ENCODE data around the gene TANC1.

TANC1 gene

DNA sequence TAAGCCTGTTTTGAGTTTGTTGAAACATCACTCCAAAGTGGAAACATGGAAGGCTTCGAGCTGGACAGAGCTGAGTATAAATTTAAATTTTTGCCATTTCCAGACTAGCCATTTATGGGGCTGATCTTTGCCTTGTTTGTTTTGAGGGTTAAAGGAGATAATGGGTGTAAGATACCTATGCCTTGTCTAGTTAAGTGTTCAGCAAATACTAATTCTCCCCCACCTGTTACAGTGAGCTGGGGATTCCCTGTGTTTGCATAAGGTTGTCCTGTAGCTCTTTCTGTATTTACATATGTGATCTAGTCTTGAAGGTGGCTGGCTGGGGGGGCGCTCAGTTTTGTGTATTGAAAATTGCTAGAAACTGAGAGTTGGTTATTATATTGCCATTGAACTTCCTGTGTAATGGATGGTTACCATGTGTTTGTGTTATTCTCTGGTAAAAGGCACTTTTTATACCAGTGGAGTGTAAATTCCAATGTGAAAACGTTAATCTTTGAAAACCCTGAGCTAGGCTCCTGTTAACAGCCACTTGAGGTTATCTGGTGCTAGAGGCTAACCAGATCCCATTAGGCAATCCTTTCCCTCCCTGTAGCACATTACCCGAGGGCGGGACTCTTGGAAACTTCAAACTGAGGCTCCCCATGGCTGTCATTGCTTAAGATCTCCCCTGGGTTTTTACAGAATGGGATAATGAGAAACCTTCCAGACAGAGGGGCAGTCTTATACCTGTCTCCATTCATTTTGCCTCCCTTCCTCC, 26.7 kb downstream of the TANC1 start:
- Histone ChIP-seq H3K9ac (ENCODE audit: low read depth, low read length) (no peak overlapping the region), H3K36me3 (ENCODE audit: insufficient read depth, low read length) (no peaks in the 10 kb centered on the region), H3K9me3 (ENCODE audit: control insufficient read depth, insufficient read depth, low read length) (no peaks in the 10 kb centered on the region), H3K4me1 (ENCODE audit: insufficient read depth, low read length) (peaks cover 15% of the 10 kb centered on the region)

DNA sequence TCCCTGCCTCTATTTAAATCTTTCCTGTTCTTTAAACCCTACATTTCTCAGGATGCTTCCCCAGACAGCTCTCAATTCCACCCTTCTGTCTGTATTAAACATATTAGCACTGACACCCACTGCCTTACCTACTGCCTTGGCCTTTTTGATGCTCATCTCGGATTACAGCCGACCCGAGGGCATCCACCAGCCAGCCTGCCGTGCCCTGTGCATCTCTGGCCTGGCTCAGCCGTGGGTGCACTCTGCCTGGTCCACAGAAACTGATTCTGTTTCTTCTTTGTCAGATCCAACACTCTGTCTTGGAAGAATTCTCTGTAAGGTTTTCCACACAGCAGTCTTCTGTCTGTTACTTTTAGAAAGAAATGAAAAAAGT, 27.2 kb downstream of the TANC1 start:
- Histone ChIP-seq H3K4me1 (ENCODE audit: insufficient read depth, low read length) (peaks cover 11% of the 10 kb centered on the region), H3K36me3 (ENCODE audit: insufficient read depth, low read length) (no peaks in the 10 kb centered on the region), H3K9ac (ENCODE audit: low read depth, low read length) (no peak overlapping the region), H3K9me3 (ENCODE audit: control insufficient read depth, insufficient read depth, low read length) (no peaks in the 10 kb centered on the region)

DNA sequence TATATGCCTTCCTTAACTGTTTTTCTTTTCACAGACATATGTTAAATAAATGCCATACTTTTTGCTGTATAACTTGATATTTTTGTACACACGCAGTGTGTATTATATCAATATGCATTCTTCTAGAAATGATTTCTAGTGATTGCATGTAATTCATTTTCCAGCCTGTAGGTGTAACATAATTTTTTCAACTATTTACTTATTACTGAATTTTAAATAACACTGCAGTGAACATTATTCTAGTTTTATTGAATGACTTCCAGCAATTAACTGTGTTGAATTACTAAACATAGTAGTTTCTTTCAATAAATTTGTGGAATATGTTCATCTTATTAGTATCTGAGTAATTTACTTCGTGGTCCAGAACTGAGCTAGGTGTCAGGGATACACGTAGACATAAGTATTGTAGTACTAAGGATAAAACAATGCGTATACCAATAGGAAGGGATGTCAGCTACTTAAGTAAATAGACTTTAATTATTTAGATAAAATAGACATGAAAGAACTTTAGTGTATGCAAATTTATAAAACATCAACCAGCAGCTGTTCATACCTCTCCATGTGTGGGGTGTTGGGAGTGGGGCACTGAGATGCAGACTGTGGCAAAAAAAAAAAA, 28.0 kb downstream of the TANC1 start:
- Histone ChIP-seq H3K36me3 (ENCODE audit: insufficient read depth, low read length) (no peaks in the 10 kb centered on the region), H3K9ac (ENCODE audit: low read depth, low read length) (no peak overlapping the region), H3K9me3 (ENCODE audit: control insufficient read depth, insufficient read depth, low read length) (no peaks in the 10 kb centered on the region), H3K4me1 (ENCODE audit: insufficient read depth, low read length) (peaks cover 11% of the 10 kb centered on the region)

DNA sequence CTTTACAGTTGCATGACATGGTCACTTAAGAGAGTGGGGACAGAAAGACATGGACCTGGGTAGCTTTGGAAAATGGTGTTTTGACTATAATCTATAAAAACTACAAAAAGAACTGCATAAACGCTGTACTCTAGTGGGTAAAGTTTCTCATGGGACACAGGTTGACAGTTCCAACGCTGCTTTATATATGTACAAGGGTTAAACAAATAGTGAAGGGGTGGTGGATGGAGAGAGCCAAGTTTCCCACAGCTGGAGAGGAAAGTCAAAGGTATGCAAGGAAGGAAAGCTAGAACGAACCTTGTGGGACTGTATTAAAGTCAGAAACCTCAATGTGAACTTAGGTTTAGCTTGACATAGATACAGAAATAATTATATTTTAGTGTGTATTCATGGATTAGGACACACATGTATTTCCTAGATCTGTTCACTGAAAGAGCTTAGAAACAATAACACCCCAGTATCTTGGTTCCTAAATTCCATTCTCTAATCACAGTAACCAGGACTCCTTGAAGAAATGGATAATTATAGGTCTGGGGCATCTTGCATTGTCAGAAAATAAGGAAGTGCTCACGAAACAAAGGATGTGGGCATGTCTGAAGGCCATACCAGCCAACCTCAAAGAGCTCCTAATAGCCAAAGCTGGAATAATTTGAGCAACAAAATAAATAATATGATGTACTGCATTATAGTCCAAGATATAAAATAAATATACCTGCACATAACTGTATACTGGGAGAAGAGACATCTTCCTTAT, 28.8 kb downstream of the TANC1 start:
- peaks cover 11% of the 10 kb centered on the region for H3K4me1 ChIP-seq (ENCODE audit: insufficient read depth, low read length)

DNA sequence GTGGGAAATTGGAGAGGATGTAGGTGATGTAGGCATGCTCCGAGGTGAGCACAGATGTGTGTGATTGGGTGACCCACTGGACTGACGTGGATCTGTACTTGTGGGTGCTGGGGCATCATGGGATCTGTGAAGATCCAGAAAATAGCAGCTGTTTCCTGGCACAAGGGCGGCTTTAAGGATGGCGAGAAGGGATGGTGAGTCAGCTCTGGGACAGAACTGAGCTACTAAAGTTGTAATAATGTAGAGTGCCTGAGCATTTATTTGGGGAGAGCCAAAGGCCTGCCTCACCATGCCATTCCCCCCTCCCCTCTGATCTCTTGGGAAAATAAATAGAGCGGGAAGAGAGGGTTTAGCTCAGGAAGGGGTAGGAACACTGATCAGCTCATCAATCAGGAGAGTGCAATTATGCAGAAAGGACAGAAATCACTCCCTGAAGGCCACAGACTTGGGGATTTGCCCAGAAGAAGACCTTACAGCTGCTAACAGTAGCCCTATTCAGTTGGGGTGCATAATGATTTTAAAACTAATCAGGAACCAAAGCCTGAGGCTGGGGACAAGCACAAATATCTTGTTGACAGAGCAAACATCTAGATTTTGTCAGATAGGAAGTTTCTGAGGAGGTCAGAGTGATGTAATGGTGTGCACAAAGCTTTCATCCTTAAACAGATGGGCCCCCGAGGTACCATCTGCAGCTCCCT, 30.3 kb downstream of the TANC1 start:
- Histone ChIP-seq H3K9me3 (ENCODE audit: control insufficient read depth, insufficient read depth, low read length) (no peaks in the 10 kb centered on the region), H3K4me1 (ENCODE audit: insufficient read depth, low read length) (peaks cover 11% of the 10 kb centered on the region), H3K9ac (ENCODE audit: low read depth, low read length) (no peak overlapping the region), H3K36me3 (ENCODE audit: insufficient read depth, low read length) (no peaks in the 10 kb centered on the region)

More for the DNA sequence above, 28.8 kb downstream of the TANC1 start:
- H3K36me3 ChIP-seq (ENCODE audit: insufficient read depth, low read length): no peaks in the 10 kb centered on the region
- no peaks in the 10 kb centered on the region for H3K9me3 ChIP-seq (ENCODE audit: control insufficient read depth, insufficient read depth, low read length)
- H3K9ac ChIP-seq (ENCODE audit: low read depth, low read length): no peak overlapping the region

DNA sequence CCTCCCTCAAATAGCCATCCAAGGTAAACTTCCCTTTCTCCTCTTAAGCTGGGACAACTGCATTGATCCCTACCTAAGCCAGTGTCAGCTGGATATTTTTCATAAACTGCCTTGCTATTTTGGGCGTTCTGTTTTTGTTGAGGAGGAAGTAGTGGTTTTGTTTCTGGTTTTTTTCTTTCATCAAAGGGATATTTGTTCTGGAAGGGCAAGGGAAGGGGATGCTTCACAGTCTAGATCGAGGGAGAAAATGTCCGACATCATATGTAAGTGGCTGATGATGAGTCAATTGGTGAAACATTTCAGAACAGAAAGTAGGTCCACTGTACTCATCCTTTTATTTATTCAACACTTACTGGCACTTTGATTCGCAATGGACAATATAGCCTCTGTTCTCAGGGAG, 31.0 kb downstream of the TANC1 start:
- Histone ChIP-seq H3K4me1 (ENCODE audit: insufficient read depth, low read length) (peaks cover 11% of the 10 kb centered on the region), H3K9ac (ENCODE audit: low read depth, low read length) (no peak overlapping the region), H3K36me3 (ENCODE audit: insufficient read depth, low read length) (no peaks in the 10 kb centered on the region), H3K9me3 (ENCODE audit: control insufficient read depth, insufficient read depth, low read length) (peaks cover 3% of the 10 kb centered on the region; the same call in 1 of the 2 replicates)

DNA sequence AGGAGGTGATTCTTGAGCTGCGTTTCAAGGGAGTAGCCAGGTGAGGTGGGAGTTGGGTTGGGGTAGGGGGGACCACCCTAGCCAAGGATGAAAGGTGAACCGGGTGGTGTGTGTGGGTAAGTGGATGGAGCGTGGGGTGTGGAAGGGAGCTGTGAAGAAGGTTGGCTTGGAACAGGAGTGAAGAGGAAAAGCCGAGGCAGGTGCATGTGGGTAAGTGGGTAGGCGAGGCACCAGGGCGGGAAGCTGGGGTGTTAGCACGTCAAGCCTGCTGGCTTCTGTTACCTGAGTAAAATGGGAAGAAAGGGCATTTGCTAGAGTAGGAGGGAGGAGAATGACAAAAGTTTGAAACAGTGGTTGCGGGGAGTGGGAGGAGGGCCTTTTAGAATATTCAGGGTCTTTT, 31.6 kb downstream of the TANC1 start:
- H3K9me3 ChIP-seq (ENCODE audit: control insufficient read depth, insufficient read depth, low read length): peaks cover 9% of the 10 kb centered on the region
- no peak overlapping the region for H3K9ac ChIP-seq (ENCODE audit: low read depth, low read length)
- peaks cover 3% of the 10 kb centered on the region; the same call in 1 of the 2 replicates for H3K36me3 ChIP-seq (ENCODE audit: insufficient read depth, low read length)
- H3K4me1 ChIP-seq (ENCODE audit: insufficient read depth, low read length): peaks cover 7% of the 10 kb centered on the region; the same call in 1 of the 2 replicates

DNA sequence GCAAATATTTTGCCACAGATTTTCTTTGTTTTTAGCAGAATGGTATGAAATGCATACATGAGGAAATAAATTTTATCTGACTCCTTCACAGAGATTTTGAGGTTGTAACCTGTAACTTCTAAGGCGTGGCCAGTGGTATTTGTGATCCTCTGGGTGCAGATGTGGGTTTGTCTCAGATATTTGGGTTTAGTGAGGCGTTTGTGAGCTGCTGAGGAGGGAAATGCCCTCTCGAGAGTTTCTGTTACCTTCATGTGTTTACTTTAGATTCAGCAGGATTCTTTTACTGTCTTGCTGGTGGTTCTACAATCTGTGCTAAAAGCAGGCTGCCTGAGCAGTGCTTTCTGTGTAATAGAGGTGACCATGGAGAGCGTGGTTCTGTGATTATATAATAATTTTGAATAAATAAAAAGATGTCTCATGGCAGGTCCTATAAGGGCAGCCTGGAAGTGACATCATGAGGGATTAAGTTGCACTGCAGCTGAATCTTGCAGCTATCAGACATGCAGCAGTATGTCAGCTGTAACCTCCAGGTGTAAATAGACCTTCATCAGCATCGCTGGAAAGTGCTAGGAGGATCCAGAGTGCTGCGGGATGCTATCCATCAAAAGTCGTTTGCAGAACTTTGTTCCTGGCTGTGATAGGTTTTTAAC, 34.1 kb downstream of the TANC1 start:
- Histone ChIP-seq H3K4me1 (ENCODE audit: insufficient read depth, low read length) (no peaks in the 10 kb centered on the region), H3K9ac (ENCODE audit: low read depth, low read length) (no peak overlapping the region), H3K36me3 (ENCODE audit: insufficient read depth, low read length) (peaks cover 6% of the 10 kb centered on the region; the same call in 1 of the 2 replicates), H3K9me3 (ENCODE audit: control insufficient read depth, insufficient read depth, low read length) (peaks cover 10% of the 10 kb centered on the region)

DNA sequence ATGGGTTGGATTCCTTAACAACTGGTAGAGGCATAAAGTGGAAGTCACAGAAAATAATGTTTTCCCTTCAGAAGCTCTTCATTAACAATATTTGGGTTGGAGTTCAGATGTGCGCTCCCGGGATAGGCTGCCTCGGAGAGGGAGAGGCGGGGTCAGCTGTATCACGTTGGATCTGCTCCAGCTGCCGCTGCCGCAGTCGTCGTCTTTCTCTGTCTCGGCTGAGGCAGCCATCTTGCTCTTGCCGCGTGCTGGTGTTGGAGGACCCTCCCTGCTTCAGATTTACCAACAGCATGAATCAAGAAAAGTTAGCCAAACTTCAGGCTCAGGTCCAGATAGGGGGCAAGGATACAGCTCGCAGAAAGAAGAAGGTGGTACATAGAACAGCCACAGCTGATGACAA, 35.1 kb downstream of the TANC1 start:
- peaks cover 10% of the 10 kb centered on the region for H3K9me3 ChIP-seq (ENCODE audit: control insufficient read depth, insufficient read depth, low read length)
- H3K4me1 ChIP-seq (ENCODE audit: insufficient read depth, low read length): no peaks in the 10 kb centered on the region
- peaks cover 6% of the 10 kb centered on the region; the same call in 1 of the 2 replicates for H3K36me3 ChIP-seq (ENCODE audit: insufficient read depth, low read length)
- no peak overlapping the region for H3K9ac ChIP-seq (ENCODE audit: low read depth, low read length)

DNA sequence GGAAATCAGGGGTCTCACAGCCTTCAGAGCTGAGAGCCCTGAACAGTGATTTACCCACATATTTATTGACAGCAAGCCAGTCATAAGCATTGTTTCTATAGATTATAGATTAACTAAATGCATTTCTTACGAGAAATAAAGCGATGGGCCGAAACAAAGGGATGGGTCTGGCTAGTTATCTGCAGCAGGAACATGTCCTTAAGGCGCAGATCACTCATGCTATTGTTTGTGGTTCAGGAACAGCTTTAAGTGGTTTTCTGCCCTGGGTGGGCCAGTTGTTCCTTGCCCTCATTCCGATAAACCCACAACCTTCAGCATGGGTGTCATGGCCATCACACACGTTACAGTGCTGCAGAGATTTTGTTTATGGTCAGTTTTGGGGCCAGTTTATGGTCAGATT, 36.4 kb downstream of the TANC1 start:
- Histone ChIP-seq H3K9me3 (ENCODE audit: control insufficient read depth, insufficient read depth, low read length) (peaks cover 10% of the 10 kb centered on the region), H3K4me1 (ENCODE audit: insufficient read depth, low read length) (no peaks in the 10 kb centered on the region), H3K36me3 (ENCODE audit: insufficient read depth, low read length) (peaks cover 6% of the 10 kb centered on the region; the same call in 1 of the 2 replicates), H3K9ac (ENCODE audit: low read depth, low read length) (no peak overlapping the region)

DNA sequence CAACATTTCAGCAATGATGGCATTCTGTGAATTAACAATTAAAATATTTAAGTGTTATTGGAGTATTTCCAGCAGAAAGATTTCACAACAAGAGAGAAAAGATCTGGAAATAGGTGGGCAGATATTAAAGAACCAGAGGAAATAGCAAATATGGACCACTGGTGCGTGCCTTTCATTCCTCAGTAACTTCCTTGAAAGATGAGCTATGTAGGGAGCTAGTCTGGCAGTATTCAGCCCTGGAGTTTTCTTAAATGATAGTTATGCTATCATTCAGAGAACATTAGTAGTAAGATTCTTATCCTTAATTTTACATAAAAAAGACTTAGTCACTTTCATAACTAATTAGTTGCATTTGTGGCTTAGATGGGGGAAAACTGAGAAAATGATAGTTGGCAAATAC, 41.5 kb downstream of the TANC1 start:
- Histone ChIP-seq H3K9ac (ENCODE audit: low read depth, low read length) (no peak overlapping the region), H3K36me3 (ENCODE audit: insufficient read depth, low read length) (peaks cover 4% of the 10 kb centered on the region; the same call in 1 of the 2 replicates), H3K9me3 (ENCODE audit: control insufficient read depth, insufficient read depth, low read length) (peaks cover 6% of the 10 kb centered on the region), H3K4me1 (ENCODE audit: insufficient read depth, low read length) (peaks cover 5% of the 10 kb centered on the region)

DNA sequence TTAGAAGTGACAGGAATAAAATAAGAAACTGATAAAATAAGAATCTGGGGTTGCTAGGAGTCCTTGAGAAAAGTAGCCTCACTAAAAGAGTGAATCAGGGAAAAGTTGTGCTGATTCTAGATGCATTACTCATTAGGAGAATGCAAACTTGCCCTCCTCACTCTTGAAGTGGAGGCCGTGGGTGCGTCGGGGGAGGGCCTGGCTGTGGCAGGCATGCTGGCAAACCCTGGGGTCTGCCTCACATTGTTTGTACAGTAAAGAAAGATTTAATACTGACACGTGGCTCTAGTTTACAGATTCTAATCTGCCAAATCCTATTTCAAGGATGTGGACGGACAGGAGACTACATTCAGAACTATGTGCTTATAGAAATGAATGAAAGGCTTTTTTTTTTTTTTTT, 41.9 kb downstream of the TANC1 start:
- Histone ChIP-seq H3K4me1 (ENCODE audit: insufficient read depth, low read length) (peaks cover 5% of the 10 kb centered on the region), H3K9me3 (ENCODE audit: control insufficient read depth, insufficient read depth, low read length) (peaks cover 7% of the 10 kb centered on the region), H3K9ac (ENCODE audit: low read depth, low read length) (no peak overlapping the region), H3K36me3 (ENCODE audit: insufficient read depth, low read length) (no peaks in the 10 kb centered on the region)

DNA sequence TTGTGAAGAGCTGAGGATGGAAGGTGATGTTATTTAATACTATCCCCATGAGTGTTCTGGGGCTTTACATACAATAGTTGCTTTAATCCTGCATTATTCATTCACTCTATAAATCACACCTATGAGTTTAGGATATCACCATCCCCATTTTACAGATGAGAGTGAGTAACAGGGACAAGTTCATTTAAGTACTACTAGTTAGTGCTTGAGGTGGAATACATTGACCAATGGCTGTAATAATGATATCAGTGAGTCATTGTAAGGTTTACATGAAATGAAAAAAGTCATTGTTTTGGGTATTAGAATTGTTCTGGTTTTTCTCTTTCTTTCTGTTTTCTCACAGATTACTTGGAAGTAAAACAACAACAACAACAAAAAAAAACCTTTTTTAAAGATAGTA, 42.5 kb downstream of the TANC1 start:
- H3K9ac ChIP-seq (ENCODE audit: low read depth, low read length): no peak overlapping the region
- no peaks in the 10 kb centered on the region for H3K36me3 ChIP-seq (ENCODE audit: insufficient read depth, low read length)
- peaks cover 5% of the 10 kb centered on the region for H3K4me1 ChIP-seq (ENCODE audit: insufficient read depth, low read length)
- peaks cover 12% of the 10 kb centered on the region for H3K9me3 ChIP-seq (ENCODE audit: control insufficient read depth, insufficient read depth, low read length)

DNA sequence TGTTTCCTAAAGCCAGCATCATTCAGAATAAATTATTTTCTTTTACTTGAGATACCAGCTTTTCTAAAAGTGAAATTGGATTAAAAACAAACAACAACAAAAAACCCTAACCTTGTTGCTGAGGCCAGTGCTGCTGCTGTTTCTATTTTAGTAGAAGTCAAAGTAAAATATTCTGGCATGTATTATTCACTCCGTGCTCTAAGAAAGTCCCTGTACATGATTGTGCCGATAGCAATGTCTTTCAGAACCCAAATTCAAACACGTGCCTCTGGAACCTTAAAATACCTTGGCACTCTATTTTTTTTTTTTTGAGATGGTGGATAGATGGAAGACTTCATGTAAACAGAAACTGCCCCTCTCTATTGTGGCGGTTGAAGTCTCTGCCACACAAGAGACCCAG, 43.7 kb downstream of the TANC1 start:
- Histone ChIP-seq H3K4me1 (ENCODE audit: insufficient read depth, low read length) (peaks cover 5% of the 10 kb centered on the region), H3K36me3 (ENCODE audit: insufficient read depth, low read length) (no peaks in the 10 kb centered on the region), H3K9me3 (ENCODE audit: control insufficient read depth, insufficient read depth, low read length) (peaks cover 13% of the 10 kb centered on the region), H3K9ac (ENCODE audit: low read depth, low read length) (no peak overlapping the region)

All from ES-I3 (cell line).